K562 (cell line): ENCODE results near the gene COL26A1. TPM values are rescaled to one million over a fixed set of nuclear protein-coding genes. Genes with fewer than 3 reads are reported as not detected.

ENCODE experiments used
- ATAC-seq: fragments of 200-7000 bp; cut with Tn5 transposase; 3 replicates; pipeline ENCODE4 v1.9.1; 2020; ENCODE audit warnings: moderate library complexity
- BruUV-seq: library from RNA; stranded (reverse); fragments of 400-500 nt; replicated peaks from 2 replicates; lab custom pipeline; 2021; lab: Mats Ljungman, UMichigan
- CTCF ChIA-PET: fragments of 300-600 bp; formaldehyde crosslinking; extraction: SDS; loops from one replicate; lab custom pipeline; 2021; ENCODE audit warnings: low intra/inter-chr PET ratio; lab: Yijun Ruan, JAX
- POLR2A ChIA-PET: fragments of 300-600, 350-650 bp; sonication (Branson Sonifier 250); formaldehyde crosslinking; extraction: SDS; loops from one replicate; lab custom pipeline; 2021; ENCODE audit warnings: antibody characterized with exemption, inconsistent platforms; lab: Yijun Ruan, JAX
- DNase-seq, 4 experiments: peaks; one replicate each; pipeline versions ENCODE4 v3.0.0 to v3.0.0-alpha.2; 2011 to 2018; ENCODE audit warnings: low spot score in 3 of 4, mixed read lengths in 3 of 4; ENCODE audit errors: extremely low read depth in 1 of 4
- FAIRE-seq: peaks from 2 replicates; lab custom pipeline; 2011; peaks lifted over from hg19 to GRCh38; lab: Jason Lieb, UNC
- H2AFZ ChIP-seq: 2 replicates; pipeline ENCODE4 v1.6.0; 2011; ENCODE audit warnings: low read depth, low read length, control low read depth, inconsistent platforms
- H3K27ac ChIP-seq: fragments of 200-600 bp; 3 replicates; pipeline ENCODE4 v1.8.0; 2011; ENCODE audit warnings: low read depth, mild to moderate bottlenecking, control low read depth, inconsistent platforms, low read length, moderate library complexity, mixed read lengths; ENCODE audit errors: extremely low read depth
- H3K27me3 ChIP-seq, 2 experiments: fragments of 300-600 bp in 1 of 2; 2 replicates in 1 of 2; 3 replicates in 1 of 2; pipeline versions ENCODE4 v1.6.0 to v1.8.0; 2011; ENCODE audit warnings: inconsistent platforms in 2 of 2, low read length in 2 of 2, mild to moderate bottlenecking in 1 of 2, mixed read lengths in 1 of 2, moderate library complexity in 1 of 2; ENCODE audit not compliant: control insufficient read depth in 2 of 2, insufficient read depth in 2 of 2
- H3K36me3 ChIP-seq: fragments of 300-600 bp; 3 replicates; pipeline ENCODE4 v1.8.0; 2011; ENCODE audit warnings: mild to moderate bottlenecking, low read length, inconsistent platforms; ENCODE audit not compliant: control insufficient read depth, insufficient read depth
- H3K4me1 ChIP-seq, 2 experiments: fragments of 200-600 bp in 1 of 2; replicated peaks in 1 of 2; 2 replicates in 1 of 2; 3 replicates in 1 of 2; pipeline versions ENCODE4 v1.5.1 to v1.8.0; 2011; ENCODE audit warnings: inconsistent platforms in 2 of 2, low read length in 2 of 2, mild to moderate bottlenecking in 1 of 2, mixed read lengths in 1 of 2, moderate library complexity in 1 of 2; ENCODE audit not compliant: control insufficient read depth in 2 of 2, insufficient read depth in 2 of 2
- H3K4me2 ChIP-seq: 2 replicates; pipeline ENCODE4 v1.6.1; 2011; ENCODE audit warnings: low read length, control low read depth, inconsistent platforms, mixed read lengths; ENCODE audit not compliant: insufficient read depth
- H3K4me3 ChIP-seq: fragments of 200-600 bp; sonication (generic), shearing (Covaris generic); 2 replicates; pipeline ENCODE4 v1.5.1; 2016; ENCODE audit warnings: control low read depth, inconsistent platforms
- H3K79me2 ChIP-seq: fragments of 200-600 bp; 3 replicates; pipeline ENCODE4 v1.8.0; 2011; ENCODE audit warnings: low read length, inconsistent platforms; ENCODE audit not compliant: control insufficient read depth, insufficient read depth
- H3K9ac ChIP-seq, 2 experiments: 2 replicates each; pipeline versions ENCODE4 v1.6.0 to v1.6.1; 2011; ENCODE audit warnings: low read depth in 2 of 2, low read length in 2 of 2, control low read depth in 1 of 2, inconsistent platforms in 1 of 2, mild to moderate bottlenecking in 1 of 2, mixed read lengths in 1 of 2; ENCODE audit not compliant: insufficient read depth in 1 of 2
- H3K9me1 ChIP-seq: one replicate; pipeline ENCODE4 v1.6.0; 2011; ENCODE audit warnings: inconsistent platforms, mild to moderate bottlenecking, low read length, moderate library complexity; ENCODE audit not compliant: control insufficient read depth, insufficient read depth
- H3K9me3 ChIP-seq: replicated peaks from 2 replicates; pipeline ENCODE4 v1.5.1; 2011; ENCODE audit warnings: low read depth, low read length, inconsistent platforms; ENCODE audit not compliant: control insufficient read depth, insufficient read depth
- H4K20me1 ChIP-seq: replicated peaks from 2 replicates; pipeline ENCODE4 v1.6.1; 2011; ENCODE audit warnings: low read length, inconsistent platforms, mixed read lengths; ENCODE audit not compliant: control insufficient read depth, insufficient read depth
- ARID1B ChIP-seq: fragments of 450-650 bp; IDR thresholded peaks from 2 replicates; pipeline ENCODE4 v1.6.1; 2016; ENCODE audit warnings: antibody characterized with exemption, mild to moderate bottlenecking, inconsistent platforms
- ATF1 ChIP-seq, 2 experiments: fragments of 450-650 bp in 1 of 2; IDR thresholded peaks; 2 replicates each; pipeline ENCODE4 v1.6.1; 2016; ENCODE audit warnings: missing compliant biosample characterization in 1 of 2, missing genetic modification characterization in 1 of 2
- BCOR ChIP-seq: fragments of 450-650 bp; IDR thresholded peaks from 2 replicates; pipeline ENCODE4 v1.6.1; 2016
- CLOCK ChIP-seq: fragments of 250-450 bp; sonication (Bioruptor Pico); IDR thresholded peaks from 2 replicates; pipeline ENCODE4 v1.4.0; 2020; ENCODE audit warnings: mild to moderate bottlenecking, moderate library complexity, borderline replicate concordance
- GATA2 ChIP-seq: sonication (generic); formaldehyde crosslinking; IDR thresholded peaks from 2 replicates; pipeline ENCODE4 v1.4.0; 2020; ENCODE audit warnings: mild to moderate bottlenecking, missing genetic modification reagents
- KDM1A ChIP-seq, 2 experiments: fragments of 450-650 bp; IDR thresholded peaks; 2 replicates each; pipeline ENCODE4 v1.6.1; 2016; ENCODE audit warnings: mild to moderate bottlenecking in 2 of 2
- PCBP2 ChIP-seq: fragments of 200-400 bp; formaldehyde crosslinking; IDR thresholded peaks from 2 replicates; pipeline ENCODE4 v1.6.1; 2018; ENCODE audit warnings: low read length, low read depth, mild to moderate bottlenecking, moderate library complexity; ENCODE audit not compliant: poor library complexity, severe bottlenecking
- PHB ChIP-seq: fragments of 250-450 bp; sonication (Bioruptor Pico); IDR thresholded peaks from 2 replicates; pipeline ENCODE4 v1.5.0; 2021
- RBM25 ChIP-seq: fragments of 200-400 bp; formaldehyde crosslinking; IDR thresholded peaks from 2 replicates; pipeline ENCODE4 v1.6.1; 2018; ENCODE audit warnings: low read length, low read depth, moderate library complexity; ENCODE audit not compliant: severe bottlenecking
- SIN3B ChIP-seq: fragments of 450-650 bp; IDR thresholded peaks from 2 replicates; pipeline ENCODE4 v1.6.1; 2017; ENCODE audit warnings: low read depth, mild to moderate bottlenecking, moderate library complexity
- ZNF699 ChIP-seq: fragments of 250-450 bp; sonication (Bioruptor Pico); IDR thresholded peaks from 2 replicates; pipeline ENCODE4 v1.8.0; 2021; ENCODE audit warnings: mild to moderate bottlenecking, moderate library complexity; ENCODE audit not compliant: insufficient replicate concordance
- ZNF717 ChIP-seq: fragments of 250-450 bp; sonication (Bioruptor Pico); IDR thresholded peaks from 2 replicates; pipeline ENCODE4 v1.5.0; 2021
- WGBS: fragments of 100-300 bp; shearing (Covaris generic); methylation state at CpG from one replicate; pipeline ENCODE4 v1.1.6; 2016; ENCODE audit warnings: low coverage, mixed read lengths; ENCODE audit not compliant: insufficient coverage; ENCODE audit errors: missing lambda C conversion rate; 5-methylcytosine and 5-hydroxymethylcytosine counted together
- in situ Hi-C: fragments of 300-500 bp; cut with MboI; formaldehyde crosslinking; loops from 4 replicates; pipeline ENCODE4 v1.15.0; 2018; ENCODE audit warnings: inconsistent platforms, mixed read lengths
- intact Hi-C: fragments of 100-400 bp; cut with micrococcal nuclease; formaldehyde crosslinking; loops from 2 replicates; pipeline ENCODE4 v1.14.2; 2022
- polyA plus RNA-seq, 8 experiments: library from polyadenylated mRNA; depleted of rRNA in 4 of 8; stranded (reverse) in 5 of 8; unstranded in 3 of 8; fragments of >200 nt; fragmentation: Nextera tagmentation in 2 of 8; fragmentation: Illumina TruSeq in 1 of 8; extraction: Ambion mirVana in 2 of 8; extraction: Trizol in 1 of 8; gene quantifications; 2 replicates each; pipeline versions ENCODE4 v1.2.1 to v1.2.3, GENCODE V29; 2011 to 2014; ENCODE audit warnings: inconsistent platforms in 1 of 8, missing spikeins in 1 of 8
- total RNA-seq, 7 experiments: library from RNA; depleted of rRNA in 6 of 7; stranded (reverse); fragments of >200 nt in 6 of 7; fragmentation: Illumina TruSeq in 2 of 7; extraction: Trizol in 2 of 7; gene quantifications; 2 replicates each; pipeline versions ENCODE4 v1.2.1 to v1.2.3, GENCODE V29; 2011 to 2021; ENCODE audit warnings: low replicate concordance in 1 of 7
- TF ChIP-seq, protein P1 (sequence below): fragments of 450-650 bp; IDR thresholded peaks from 2 replicates; pipeline ENCODE4 v1.7.1; 2018; ENCODE audit warnings: mild to moderate bottlenecking, low read depth; ENCODE audit not compliant: partially characterized antibody
- TF ChIP-seq, protein P2 (sequence below): sonication (generic); formaldehyde crosslinking; IDR thresholded peaks from 2 replicates; pipeline ENCODE4 v1.8.1; 2022; ENCODE audit warnings: missing genetic modification reagents

The COL26A1 gene
- total and polyA plus RNA-seq, 9 of the 15 experiments (the other 6 are each of a cell fraction or from before 2014, with no cell fraction given), result 0.04 to 0.39 (median 0.07) TPM; not detected in 5

DNA sequence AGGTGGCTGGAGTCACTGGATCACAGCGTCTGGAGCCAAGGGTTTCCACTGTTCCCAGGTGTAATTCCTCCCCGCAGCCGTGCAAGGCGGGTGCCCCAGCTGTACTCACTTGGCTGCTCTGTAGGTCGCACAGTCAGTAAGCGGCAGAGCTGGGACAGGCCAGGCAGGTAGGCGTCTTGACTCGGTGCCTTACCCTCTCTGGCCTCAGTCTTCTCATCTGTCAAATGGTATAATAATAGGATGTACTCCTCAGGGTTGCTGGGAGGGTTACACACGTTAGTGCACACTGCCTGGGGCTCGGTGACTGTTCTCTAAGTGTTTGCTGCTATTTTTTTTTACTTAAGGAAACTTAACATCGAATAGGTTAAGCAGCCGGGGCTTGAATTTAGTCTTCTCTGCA lies 239.4 kb downstream of the COL26A1 start:
- Histone ChIP-seq H3K27ac (no peak overlapping the region), H3K9me1 (no peaks in the 10 kb centered on the region), H2AFZ (no peak overlapping the region), H3K4me1 (peaks cover 0 to 21% of the 10 kb centered on the region in 2 experiments; a peak in 2 of 5 replicates), H3K36me3 (no peaks in the 10 kb centered on the region), H3K27me3 (peaks cover 0 to 60% of the 10 kb centered on the region in 2 experiments; a peak in 3 of 5 replicates), H4K20me1 (0 out of 2 replicates have a peak, but pooled peaks cover 4% of the 10 kb centered on the region), H3K9me3 (no peaks in the 10 kb centered on the region), H3K4me2 (no peak overlapping the region)
- BruUV-seq, result no TSS peak
- in situ Hi-C loops, result no loop called here
- FAIRE-seq (no peak), DNase-seq (no peak), ATAC-seq (peak; percentile 7; the same call in 1 of the 3 replicates)
- 19% methylated on average over 12 of the region's 12 CpGs for WGBS
- CTCF ChIA-PET, result interaction anchor here (0.6 to 1.5 kb wide), 6 partner anchors 212 to 724 kb away, joined by 3 to 9 read pairs (median 4); no protein-coding TSS in a partner anchor
- TF ChIP-seq PHB (CRISPR knock-in tag), result no peak
- TF ChIP-seq CLOCK (CRISPR knock-in tag), result no peak
- TF ChIP-seq ZNF717 (CRISPR knock-in tag), result no peak
- peak; percentile 9 for TF ChIP-seq RBM25
- TF ChIP-seq GATA2, result no peak
- TF ChIP-seq BCOR, result peak; percentile 21; the same call in 1 of the 2 replicates
- TF ChIP-seq ARID1B, result no peak
- TF ChIP-seq SIN3B, result no peak
- no peak for TF ChIP-seq PCBP2
- no peak for TF ChIP-seq ZNF699
- TF ChIP-seq, protein P1, sequence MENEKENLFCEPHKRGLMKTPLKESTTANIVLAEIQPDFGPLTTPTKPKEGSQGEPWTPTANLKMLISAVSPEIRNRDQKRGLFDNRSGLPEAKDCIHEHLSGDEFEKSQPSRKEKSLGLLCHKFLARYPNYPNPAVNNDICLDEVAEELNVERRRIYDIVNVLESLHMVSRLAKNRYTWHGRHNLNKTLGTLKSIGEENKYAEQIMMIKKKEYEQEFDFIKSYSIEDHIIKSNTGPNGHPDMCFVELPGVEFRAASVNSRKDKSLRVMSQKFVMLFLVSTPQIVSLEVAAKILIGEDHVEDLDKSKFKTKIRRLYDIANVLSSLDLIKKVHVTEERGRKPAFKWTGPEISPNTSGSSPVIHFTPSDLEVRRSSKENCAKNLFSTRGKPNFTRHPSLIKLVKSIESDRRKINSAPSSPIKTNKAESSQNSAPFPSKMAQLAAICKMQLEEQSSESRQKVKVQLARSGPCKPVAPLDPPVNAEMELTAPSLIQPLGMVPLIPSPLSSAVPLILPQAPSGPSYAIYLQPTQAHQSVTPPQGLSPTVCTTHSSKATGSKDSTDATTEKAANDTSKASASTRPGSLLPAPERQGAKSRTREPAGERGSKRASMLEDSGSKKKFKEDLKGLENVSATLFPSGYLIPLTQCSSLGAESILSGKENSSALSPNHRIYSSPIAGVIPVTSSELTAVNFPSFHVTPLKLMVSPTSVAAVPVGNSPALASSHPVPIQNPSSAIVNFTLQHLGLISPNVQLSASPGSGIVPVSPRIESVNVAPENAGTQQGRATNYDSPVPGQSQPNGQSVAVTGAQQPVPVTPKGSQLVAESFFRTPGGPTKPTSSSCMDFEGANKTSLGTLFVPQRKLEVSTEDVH, result no peak
- TF ChIP-seq, protein P2, sequence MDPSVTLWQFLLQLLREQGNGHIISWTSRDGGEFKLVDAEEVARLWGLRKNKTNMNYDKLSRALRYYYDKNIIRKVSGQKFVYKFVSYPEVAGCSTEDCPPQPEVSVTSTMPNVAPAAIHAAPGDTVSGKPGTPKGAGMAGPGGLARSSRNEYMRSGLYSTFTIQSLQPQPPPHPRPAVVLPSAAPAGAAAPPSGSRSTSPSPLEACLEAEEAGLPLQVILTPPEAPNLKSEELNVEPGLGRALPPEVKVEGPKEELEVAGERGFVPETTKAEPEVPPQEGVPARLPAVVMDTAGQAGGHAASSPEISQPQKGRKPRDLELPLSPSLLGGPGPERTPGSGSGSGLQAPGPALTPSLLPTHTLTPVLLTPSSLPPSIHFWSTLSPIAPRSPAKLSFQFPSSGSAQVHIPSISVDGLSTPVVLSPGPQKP (CRISPR knock-in tag), result no peak
- TF ChIP-seq ATF1 (CRISPR knock-in tag; IDR thresholded peaks at IDR 0.05), result no peak
- peak; percentile 26; the same call in 1 of the 2 replicates for TF ChIP-seq ATF1 (tag; IDR thresholded peaks at IDR 0.05)
- TF ChIP-seq KDM1A (IDR thresholded peaks at IDR 0.05), result 0 out of 4 replicates have a peak, but pooled peaks of 1 of the 2 experiments have one; percentile 38
- TF ChIP-seq, all 486 proteins: peak for 4
- H3K4me3 ChIP-seq, result no peak overlapping the region
- intact Hi-C loops, result loop anchor here (2.0 to 5.0 kb wide), 4 partner anchors 75 to 671 kb away; no protein-coding TSS in a partner anchor
- H3K79me2 ChIP-seq, result no peaks in the 10 kb centered on the region
- POLR2A ChIA-PET, result interaction anchor here (0.6 to 2.1 kb wide), 2 partner anchors 11 to 207 kb away, joined by 3 to 4 read pairs; no protein-coding TSS in a partner anchor
- peak overlapping the region in 1 of 2 experiments; percentile 57; a peak in 1 of 4 replicates for H3K9ac ChIP-seq
